ENCODE data around the gene GCGR. TPM values are rescaled to one million over a fixed set of nuclear protein-coding genes. Genes with fewer than 3 reads are reported as not detected.

GCGR gene
- total and polyA plus RNA-seq, 2 donors (not counting 1 experiment from before 2014, with no cell fraction given), result not detected

- Histone ChIP-seq H3K4me2 (ENCODE audit: extremely low read depth, insufficient read depth, low read length) (no peak overlapping the region), H3K79me2 (ENCODE audit: control insufficient read depth, insufficient read depth, low read length) (no peaks in the 10 kb centered on the region), H4K20me1 (ENCODE audit: control insufficient read depth, extremely low read depth, insufficient read depth, low read length) (no peaks in the 10 kb centered on the region), H3K27ac (ENCODE audit: insufficient read depth, low read length) (no peak overlapping the region), H3K9ac (ENCODE audit: insufficient read depth, low read length) (no peak overlapping the region), H2AFZ (ENCODE audit: low read length) (no peak overlapping the region), H3K4me3 (replicated peaks in 1 of 4; ENCODE audit: control extremely low read depth in 1 of 4, insufficient read depth in 1 of 4, low read depth in 3 of 4, low read length in 4 of 4) (no peak overlapping the region), H3K9me3 (ENCODE audit: control insufficient read depth, insufficient read depth, low read depth, low read length) (no peaks in the 10 kb centered on the region), H3K4me1 (ENCODE audit: control insufficient read depth, extremely low read depth, insufficient read depth, low read length) (no peaks in the 10 kb centered on the region), H3K27me3 (ENCODE audit: control insufficient read depth, insufficient read depth, low read length) (no peaks in the 10 kb centered on the region), H3K36me3 (ENCODE audit: control insufficient read depth, insufficient read depth, low read length) (peaks cover 47% of the 10 kb centered on the region)
- TF ChIP-seq EZH2 (IDR thresholded peaks at IDR 0.05; ENCODE audit: low read length, missing control alignments) (no peak), CTCF (conservative IDR thresholded peaks at IDR 0.05 in 1 of 2, IDR thresholded peaks at IDR 0.05 in 1 of 2; ENCODE audit: low read depth in 1 of 2, low read length in 2 of 2) (no peak)
- no peak for DNase-seq (ENCODE audit: low read depth in 2 of 2)
These were observed 40.9 kb downstream of the GCGR start for GRCh38 chr17:81844887-81845286.

GRCh38 chr17:81845361-81845760 is 41.4 kb downstream of the GCGR start:
- no peaks in the 10 kb centered on the region for H3K9me3 ChIP-seq (ENCODE audit: control insufficient read depth, insufficient read depth, low read depth, low read length)
- no peaks in the 10 kb centered on the region for H3K27me3 ChIP-seq (ENCODE audit: control insufficient read depth, insufficient read depth, low read length)
- no peak for DNase-seq (ENCODE audit: low read depth in 2 of 2)
- no peak overlapping the region for H3K9ac ChIP-seq (ENCODE audit: insufficient read depth, low read length)
- no peak overlapping the region for H3K27ac ChIP-seq (ENCODE audit: insufficient read depth, low read length)
- no peaks in the 10 kb centered on the region for H4K20me1 ChIP-seq (ENCODE audit: control insufficient read depth, extremely low read depth, insufficient read depth, low read length)
- H3K4me1 ChIP-seq (ENCODE audit: control insufficient read depth, extremely low read depth, insufficient read depth, low read length), result no peaks in the 10 kb centered on the region
- H3K36me3 ChIP-seq (ENCODE audit: control insufficient read depth, insufficient read depth, low read length), result peaks cover 48% of the 10 kb centered on the region
- H3K4me3 ChIP-seq (replicated peaks in 1 of 4; ENCODE audit: control extremely low read depth in 1 of 4, insufficient read depth in 1 of 4, low read depth in 3 of 4, low read length in 4 of 4), result no peak overlapping the region
- H2AFZ ChIP-seq (ENCODE audit: low read length), result no peak overlapping the region
- no peaks in the 10 kb centered on the region for H3K79me2 ChIP-seq (ENCODE audit: control insufficient read depth, insufficient read depth, low read length)
- no peak overlapping the region for H3K4me2 ChIP-seq (ENCODE audit: extremely low read depth, insufficient read depth, low read length)
- TF ChIP-seq EZH2 (IDR thresholded peaks at IDR 0.05; ENCODE audit: low read length, missing control alignments), result no peak
- TF ChIP-seq CTCF (conservative IDR thresholded peaks at IDR 0.05 in 1 of 2, IDR thresholded peaks at IDR 0.05 in 1 of 2; ENCODE audit: low read depth in 1 of 2, low read length in 2 of 2), result no peak

- Histone ChIP-seq H3K79me2 (ENCODE audit: control insufficient read depth, insufficient read depth, low read length) (no peaks in the 10 kb centered on the region), H2AFZ (ENCODE audit: low read length) (no peak overlapping the region), H3K4me2 (ENCODE audit: extremely low read depth, insufficient read depth, low read length) (no peak overlapping the region), H3K4me3 (replicated peaks in 1 of 4; ENCODE audit: control extremely low read depth in 1 of 4, insufficient read depth in 1 of 4, low read depth in 3 of 4, low read length in 4 of 4) (no peak overlapping the region), H3K27me3 (ENCODE audit: control insufficient read depth, insufficient read depth, low read length) (no peaks in the 10 kb centered on the region), H3K4me1 (ENCODE audit: control insufficient read depth, extremely low read depth, insufficient read depth, low read length) (no peaks in the 10 kb centered on the region), H4K20me1 (ENCODE audit: control insufficient read depth, extremely low read depth, insufficient read depth, low read length) (no peaks in the 10 kb centered on the region), H3K9me3 (ENCODE audit: control insufficient read depth, insufficient read depth, low read depth, low read length) (no peaks in the 10 kb centered on the region), H3K27ac (ENCODE audit: insufficient read depth, low read length) (no peak overlapping the region), H3K36me3 (ENCODE audit: control insufficient read depth, insufficient read depth, low read length) (peaks cover 50% of the 10 kb centered on the region), H3K9ac (ENCODE audit: insufficient read depth, low read length) (no peak overlapping the region)
- DNase-seq (ENCODE audit: low read depth in 2 of 2), result no peak
- TF ChIP-seq CTCF (conservative IDR thresholded peaks at IDR 0.05 in 1 of 2, IDR thresholded peaks at IDR 0.05 in 1 of 2; ENCODE audit: low read depth in 1 of 2, low read length in 2 of 2), result no peak
These were observed 42.2 kb downstream of the GCGR start for GRCh38 chr17:81845881-81846742.
